ENCODE measurements around the gene FAM78A.
"Not testable (repeated sequence)": the region's sequence is repeated elsewhere in the genome, so short reads cannot be mapped to it uniquely, and the experiment has no call there.

Gene FAM78A

GRCh38 chr9:131280660-131281059 is 4.3 kb upstream of the FAM78A start:
- DNase-seq (ENCODE audit: low spot score): no peak

- no peak for DNase-seq (ENCODE audit: low spot score)
These were observed 3.7 kb upstream of the FAM78A start for GRCh38 chr9:131279863-131280570.

GRCh38 chr9:131279196-131279862 is 3.0 kb upstream of the FAM78A start:
- DNase-seq (ENCODE audit: low spot score): no peak

- no peak for DNase-seq (ENCODE audit: low spot score)
These were observed 2.4 kb upstream of the FAM78A start for GRCh38 chr9:131278702-131279111.

- DNase-seq (ENCODE audit: low spot score): peak; percentile 78
These were observed 1.8 kb upstream of the FAM78A start for GRCh38 chr9:131277910-131278701.

GRCh38 chr9:131277287-131277909 is 1.1 kb upstream of the FAM78A start:
- no peak for DNase-seq (ENCODE audit: low spot score)

- DNase-seq (ENCODE audit: low spot score): no peak
These were observed 579 bp upstream of the FAM78A start for GRCh38 chr9:131276891-131277286.

- DNase-seq (ENCODE audit: low spot score): no peak
These were observed 797 bp downstream of the FAM78A start for GRCh38 chr9:131275332-131276093.

GRCh38 chr9:131274674-131275331 is 1.5 kb downstream of the FAM78A start:
- no peak for DNase-seq (ENCODE audit: low spot score)

- DNase-seq (ENCODE audit: low spot score): no peak
These were observed 2.2 kb downstream of the FAM78A start for GRCh38 chr9:131273856-131274673.

- DNase-seq (ENCODE audit: low spot score): no peak
These were observed 3.0 kb downstream of the FAM78A start for GRCh38 chr9:131273146-131273855.

GRCh38 chr9:131272212-131272611 is 4.1 kb downstream of the FAM78A start:
- no peak for DNase-seq (ENCODE audit: low spot score)

- DNase-seq (ENCODE audit: low spot score): no peak
These were observed 4.8 kb downstream of the FAM78A start for GRCh38 chr9:131271506-131271931.

- not testable (repeated sequence) for DNase-seq (ENCODE audit: low spot score)
These were observed 5.4 kb downstream of the FAM78A start for GRCh38 chr9:131271016-131271273.

- peak; percentile 51 for DNase-seq (ENCODE audit: low spot score)
These were observed 5.9 kb downstream of the FAM78A start for GRCh38 chr9:131270171-131271015.

- DNase-seq (ENCODE audit: low spot score): no peak
These were observed 9.8 kb downstream of the FAM78A start for GRCh38 chr9:131266266-131267229.

GRCh38 chr9:131264231-131264630 is 12.1 kb downstream of the FAM78A start:
- no peak for DNase-seq (ENCODE audit: low spot score)

- DNase-seq (ENCODE audit: low spot score): no peak
These were observed 12.6 kb downstream of the FAM78A start for GRCh38 chr9:131263701-131264100.

All from CD4-positive, alpha-beta T cell treated with Interleukin-2 at 100 ng/mL for 4 hours (primary cell).